Breast epithelium (tissue), 3 donors: ENCODE measurements around the gene DQX1.

Experiments used
- POLR2A ChIP-seq: fragments of 450-650 bp; IDR thresholded peaks from one replicate; pipeline ENCODE4 v1.6.1; 2016; ENCODE audit warnings: antibody characterized with exemption, mild to moderate bottlenecking, moderate library complexity
- TF ChIP-seq, protein P1 (sequence below), 3 donors: fragments of 450-650 bp; IDR thresholded peaks; one replicate each; pipeline ENCODE4 v1.5.1; 2016 to 2017; ENCODE audit warnings: antibody characterized with exemption in 3 of 3, mild to moderate bottlenecking in 3 of 3, moderate library complexity in 3 of 3

- TF ChIP-seq, protein P1, sequence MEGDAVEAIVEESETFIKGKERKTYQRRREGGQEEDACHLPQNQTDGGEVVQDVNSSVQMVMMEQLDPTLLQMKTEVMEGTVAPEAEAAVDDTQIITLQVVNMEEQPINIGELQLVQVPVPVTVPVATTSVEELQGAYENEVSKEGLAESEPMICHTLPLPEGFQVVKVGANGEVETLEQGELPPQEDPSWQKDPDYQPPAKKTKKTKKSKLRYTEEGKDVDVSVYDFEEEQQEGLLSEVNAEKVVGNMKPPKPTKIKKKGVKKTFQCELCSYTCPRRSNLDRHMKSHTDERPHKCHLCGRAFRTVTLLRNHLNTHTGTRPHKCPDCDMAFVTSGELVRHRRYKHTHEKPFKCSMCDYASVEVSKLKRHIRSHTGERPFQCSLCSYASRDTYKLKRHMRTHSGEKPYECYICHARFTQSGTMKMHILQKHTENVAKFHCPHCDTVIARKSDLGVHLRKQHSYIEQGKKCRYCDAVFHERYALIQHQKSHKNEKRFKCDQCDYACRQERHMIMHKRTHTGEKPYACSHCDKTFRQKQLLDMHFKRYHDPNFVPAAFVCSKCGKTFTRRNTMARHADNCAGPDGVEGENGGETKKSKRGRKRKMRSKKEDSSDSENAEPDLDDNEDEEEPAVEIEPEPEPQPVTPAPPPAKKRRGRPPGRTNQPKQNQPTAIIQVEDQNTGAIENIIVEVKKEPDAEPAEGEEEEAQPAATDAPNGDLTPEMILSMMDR (IDR thresholded peaks at IDR 0.05) = no peak
- TF ChIP-seq POLR2A = no peak
Observed at GRCh38 chr2:74544634-74545033, 18.6 kb upstream of the DQX1 start.
